Caco-2 (cell line): ENCODE results near the gene LTBP1. TPM values are rescaled to one million over a fixed set of nuclear protein-coding genes. Genes with fewer than 3 reads are reported as not detected.
A peak's percentile ranks its signal among the peaks of the same experiment; 100 is the strongest.

Source experiments
- BruUV-seq: library from RNA; stranded (reverse); fragments of 400-500 nt; replicated peaks from 2 replicates; lab custom pipeline; 2021; lab: Mats Ljungman, UMichigan
- CTCF ChIA-PET: fragments of 300-600 bp; sonication (Branson Sonifier 250); formaldehyde crosslinking; loops from one replicate; lab custom pipeline; 2022; ENCODE audit warnings: antibody characterized with exemption; lab: Charles Lee
- POLR2A ChIA-PET: fragments of 300-600 bp; sonication (Branson Sonifier 250); formaldehyde crosslinking; loops from one replicate; lab custom pipeline; 2022; ENCODE audit warnings: antibody characterized with exemption; lab: Charles Lee
- DNase-seq, 2 experiments: peaks; one replicate each; pipeline versions ENCODE4 v3.0.0 to v3.0.0-alpha.2; 2020 to 2022
- H3K27me3 ChIP-seq: replicated peaks from 2 replicates; pipeline ENCODE4 v1.6.0; 2011; ENCODE audit warnings: low read length; ENCODE audit not compliant: control insufficient read depth, insufficient read depth
- H3K36me3 ChIP-seq: 2 replicates; pipeline ENCODE4 v1.5.1; 2011; ENCODE audit warnings: low read length; ENCODE audit not compliant: control insufficient read depth, insufficient read depth
- H3K4me1 ChIP-seq: fragments of 250-450 bp; sonication (Bioruptor Pico); 2 replicates; pipeline ENCODE4 v1.5.1; 2020; ENCODE audit warnings: mild to moderate bottlenecking
- H3K4me3 ChIP-seq: 2 replicates; pipeline ENCODE4 v1.5.1; 2011; ENCODE audit warnings: low read depth, mild to moderate bottlenecking, control low read depth, low read length
- H3K9me3 ChIP-seq: fragments of 250-450 bp; sonication (Bioruptor Pico); 2 replicates; pipeline ENCODE4 v1.5.1; 2020; ENCODE audit warnings: mild to moderate bottlenecking, moderate library complexity
- H3K27ac Mint-ChIP-seq: one replicate; pipeline ENCODE4 v1.8.0; 2022; ENCODE audit warnings: mixed read lengths; ENCODE audit not compliant: unreplicated experiment
- H3K27me3 Mint-ChIP-seq: one replicate; pipeline ENCODE4 v1.8.0; 2022; ENCODE audit warnings: mixed read lengths; ENCODE audit not compliant: insufficient read depth, unreplicated experiment
- H3K36me3 Mint-ChIP-seq: one replicate; pipeline ENCODE4 v1.8.0; 2022; ENCODE audit warnings: mild to moderate bottlenecking, mixed read lengths; ENCODE audit not compliant: insufficient read depth, unreplicated experiment
- H3K4me1 Mint-ChIP-seq: one replicate; pipeline ENCODE4 v1.8.0; 2022; ENCODE audit warnings: low read depth, mixed read lengths; ENCODE audit not compliant: unreplicated experiment
- H3K4me3 Mint-ChIP-seq: one replicate; pipeline ENCODE4 v1.8.0; 2022; ENCODE audit warnings: mild to moderate bottlenecking, moderate library complexity, mixed read lengths; ENCODE audit not compliant: unreplicated experiment
- H3K9me3 Mint-ChIP-seq: one replicate; pipeline ENCODE4 v1.8.0; 2022; ENCODE audit warnings: mixed read lengths; ENCODE audit not compliant: unreplicated experiment
- CTCF ChIP-seq, 2 experiments: fragments of 200-600 bp in 1 of 2; IDR thresholded peaks; 1 replicate in 1 of 2; 2 replicates in 1 of 2; pipeline versions ENCODE4 v1.5.1 to v1.8.0; 2011 to 2022; ENCODE audit warnings: antibody characterized with exemption in 1 of 2, control low read depth in 1 of 2, inconsistent platforms in 1 of 2, low read depth in 1 of 2, low read length in 1 of 2, mild to moderate bottlenecking in 1 of 2, moderate library complexity in 1 of 2; ENCODE audit not compliant: insufficient read depth in 1 of 2, severe bottlenecking in 1 of 2, unreplicated experiment in 1 of 2
- intact Hi-C: fragments of 100-400 bp; cut with micrococcal nuclease; formaldehyde crosslinking; loops from one replicate; pipeline ENCODE4 v1.10.0; 2022; ENCODE audit not compliant: unreplicated experiment
- total RNA-seq: library from RNA; stranded (reverse); gene quantifications from 2 replicates; pipeline ENCODE4 v1.2.3, GENCODE V29; 2022

LTBP1 gene
- total RNA-seq, 1 experiment from 2014 or later, result 64.2 TPM

GRCh38 chr2:33019796-33020195 lies 73.0 kb downstream of the LTBP1 start:
- BruUV-seq, result no TSS peak
- Mint-ChIP-seq H3K27ac (no peak overlapping the region), H3K4me3 (no peak overlapping the region), H3K36me3 (no peaks in the 10 kb centered on the region), H3K9me3 (no peaks in the 10 kb centered on the region), H3K4me1 (peaks cover 44% of the 10 kb centered on the region), H3K27me3 (no peaks in the 10 kb centered on the region)
- Histone ChIP-seq H3K9me3 (no peaks in the 10 kb centered on the region), H3K4me1 (peaks cover 49% of the 10 kb centered on the region), H3K4me3 (no peak overlapping the region), H3K36me3 (no peaks in the 10 kb centered on the region), H3K27me3 (no peaks in the 10 kb centered on the region)
- no peak for TF ChIP-seq CTCF (IDR thresholded peaks at IDR 0.05; ENCODE audit: insufficient read depth in 1 of 2, low read depth in 1 of 2, low read length in 1 of 2, severe bottlenecking in 1 of 2, unreplicated experiment in 1 of 2)
- intact Hi-C loops, result loop anchor here (10.0 kb wide), 1 partner anchor 215 kb away; no protein-coding TSS in a partner anchor
- ChIA-PET CTCF (interaction anchor here (1.4 kb wide), 1 partner anchor 14 kb away, joined by 3 read pairs; no protein-coding TSS in a partner anchor), POLR2A (no interaction called here)
- no peak for DNase-seq

GRCh38 chr2:33020883-33021282 lies 74.1 kb downstream of the LTBP1 start:
- POLR2A ChIA-PET, result no interaction called here

GRCh38 chr2:33021542-33022227 lies 74.9 kb downstream of the LTBP1 start:
- CTCF ChIA-PET, result no interaction called here
- no peak overlapping the region for H3K4me3 Mint-ChIP-seq

More at GRCh38 chr2:33020883-33021282, 74.1 kb downstream of the LTBP1 start:
- Histone ChIP-seq H3K36me3 (no peaks in the 10 kb centered on the region), H3K4me1 (peaks cover 40% of the 10 kb centered on the region), H3K27me3 (no peaks in the 10 kb centered on the region), H3K4me3 (no peak overlapping the region), H3K9me3 (no peaks in the 10 kb centered on the region)
- no peaks in the 10 kb centered on the region for H3K36me3 Mint-ChIP-seq
- H3K4me1 Mint-ChIP-seq, result peaks cover 34% of the 10 kb centered on the region
- CTCF ChIA-PET, result no interaction called here
- intact Hi-C loops, result no loop called here
- BruUV-seq, result no TSS peak
- no peaks in the 10 kb centered on the region for H3K9me3 Mint-ChIP-seq
- no peaks in the 10 kb centered on the region for H3K27me3 Mint-ChIP-seq
- H3K4me3 Mint-ChIP-seq, result no peak overlapping the region
- peak overlapping the region; percentile 50 for H3K27ac Mint-ChIP-seq
- no peak for DNase-seq
- no peak for TF ChIP-seq CTCF (IDR thresholded peaks at IDR 0.05; ENCODE audit: insufficient read depth in 1 of 2, low read depth in 1 of 2, low read length in 1 of 2, severe bottlenecking in 1 of 2, unreplicated experiment in 1 of 2)

More at GRCh38 chr2:33021542-33022227, 74.9 kb downstream of the LTBP1 start:
- BruUV-seq, result no TSS peak
- no peaks in the 10 kb centered on the region for H3K36me3 Mint-ChIP-seq
- H3K27me3 Mint-ChIP-seq, result no peaks in the 10 kb centered on the region
- peaks cover 29% of the 10 kb centered on the region for H3K4me1 Mint-ChIP-seq
- H3K27ac Mint-ChIP-seq, result peak overlapping the region; percentile 50
- H3K9me3 ChIP-seq, result no peaks in the 10 kb centered on the region
- no peaks in the 10 kb centered on the region for H3K9me3 Mint-ChIP-seq
- H3K36me3 ChIP-seq, result no peaks in the 10 kb centered on the region
- intact Hi-C loops, result no loop called here
- POLR2A ChIA-PET, result no interaction called here
- no peak for TF ChIP-seq CTCF (IDR thresholded peaks at IDR 0.05; ENCODE audit: insufficient read depth in 1 of 2, low read depth in 1 of 2, low read length in 1 of 2, severe bottlenecking in 1 of 2, unreplicated experiment in 1 of 2)
- H3K4me3 ChIP-seq, result no peak overlapping the region
- no peak for DNase-seq
- H3K4me1 ChIP-seq, result peaks cover 33% of the 10 kb centered on the region
- H3K27me3 ChIP-seq, result no peaks in the 10 kb centered on the region
